NCI-H69 (cell line): ENCODE measurements around the gene B3GALT6.

ENCODE experiments used
- DNase-seq: peaks from one replicate; lab custom pipeline; 2025; lab: John Stamatoyannopoulos, UW

Gene B3GALT6

DNA sequence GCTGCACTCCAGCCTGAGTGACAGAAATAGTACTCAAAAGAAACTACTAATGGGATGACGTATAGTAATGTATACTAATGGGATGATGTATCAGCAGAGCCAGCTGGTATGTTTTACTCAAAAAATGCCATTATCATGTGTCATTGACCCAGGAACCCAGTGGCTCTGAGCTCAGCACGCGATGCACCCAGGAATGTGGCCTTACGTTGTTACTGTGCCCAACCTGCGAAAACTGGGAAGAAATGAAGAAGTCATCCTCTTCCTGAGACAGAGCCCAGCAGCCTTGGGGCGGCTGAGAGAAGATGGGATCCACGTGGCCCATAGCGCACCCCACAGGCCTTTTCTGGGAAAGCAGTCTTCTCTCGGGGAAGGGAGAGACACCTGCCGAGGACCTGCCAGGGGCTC, 32.8 kb downstream of the B3GALT6 start:
- DNase-seq: peak; percentile 15

DNA sequence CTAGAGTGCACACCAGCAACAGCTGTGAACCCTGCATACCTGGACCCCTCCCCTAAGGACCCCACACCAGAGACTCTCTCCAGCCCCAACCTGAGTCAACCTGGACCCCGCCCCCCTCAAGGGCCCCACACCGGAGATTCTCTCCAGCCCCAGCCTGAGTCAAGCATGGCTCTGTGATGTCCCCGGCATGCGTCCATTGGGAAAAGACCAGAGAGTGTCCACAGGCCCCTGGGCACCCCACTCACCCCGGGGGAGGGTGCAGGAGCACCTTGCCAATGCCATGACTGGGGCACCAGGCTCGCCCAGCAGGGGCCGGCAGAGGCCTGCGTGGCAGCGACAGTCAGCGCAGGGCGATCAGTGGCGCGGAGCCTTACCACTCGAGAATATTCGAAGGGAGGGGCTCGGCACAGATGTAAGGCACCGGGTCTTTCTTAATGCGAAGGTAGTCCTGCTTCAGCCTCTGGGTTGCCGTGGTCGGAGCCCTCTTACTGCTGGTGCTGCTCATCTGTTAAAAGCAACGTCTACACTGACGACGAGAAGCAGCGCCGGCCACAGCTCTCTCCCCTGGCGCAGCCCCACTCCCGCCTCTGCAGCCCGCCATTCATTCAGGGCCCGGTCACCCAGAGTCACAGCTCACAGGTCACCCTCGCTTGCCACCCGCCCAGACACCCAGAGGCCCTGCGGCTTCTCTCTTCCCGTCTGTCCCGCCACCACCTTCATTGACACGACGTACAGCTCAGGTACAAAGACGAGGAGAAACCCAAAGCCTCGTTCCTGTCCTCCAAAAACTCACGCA, 35.6 kb downstream of the B3GALT6 start:
- DNase-seq: no peak

DNA sequence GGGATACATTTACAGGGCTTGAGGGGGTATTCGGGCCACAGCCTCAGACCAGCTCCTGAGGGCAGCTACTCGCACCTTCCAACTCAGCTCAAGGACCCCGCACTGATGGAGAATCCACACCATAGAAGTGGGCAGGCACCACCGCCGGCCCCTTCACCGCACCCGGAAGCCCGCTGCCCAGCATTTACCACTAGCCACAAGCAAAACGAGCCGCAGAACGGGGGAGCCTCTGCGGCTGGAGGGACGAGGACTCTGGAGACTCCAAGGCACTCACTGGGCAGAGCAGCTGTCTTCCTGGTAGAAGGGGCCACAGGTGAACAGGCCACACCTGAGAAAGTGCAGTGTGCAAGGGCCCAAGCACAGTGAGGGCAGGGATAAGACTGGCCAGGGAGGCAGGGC, 36.2 kb downstream of the B3GALT6 start:
- DNase-seq: no peak

DNA sequence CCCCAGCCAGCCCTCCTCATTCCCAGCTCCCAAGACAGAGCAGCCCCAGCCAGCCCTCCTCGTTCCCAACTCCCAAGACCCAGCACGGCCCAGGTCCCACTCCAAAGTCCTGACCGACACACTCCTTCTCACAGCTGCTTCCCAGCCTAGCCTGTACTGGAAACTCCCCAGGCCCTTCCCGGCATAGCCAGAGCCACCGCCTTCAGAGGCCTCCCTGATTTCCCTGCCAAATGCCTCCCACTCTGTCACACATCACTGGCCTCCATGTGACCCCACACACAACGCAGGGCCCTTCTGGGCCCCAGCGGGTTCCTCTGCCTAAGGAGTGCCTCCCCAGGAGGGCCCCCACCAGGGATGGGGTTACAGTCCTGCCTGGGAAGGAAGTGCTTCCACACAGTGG, 38.8 kb downstream of the B3GALT6 start:
- DNase-seq: no peak

DNA sequence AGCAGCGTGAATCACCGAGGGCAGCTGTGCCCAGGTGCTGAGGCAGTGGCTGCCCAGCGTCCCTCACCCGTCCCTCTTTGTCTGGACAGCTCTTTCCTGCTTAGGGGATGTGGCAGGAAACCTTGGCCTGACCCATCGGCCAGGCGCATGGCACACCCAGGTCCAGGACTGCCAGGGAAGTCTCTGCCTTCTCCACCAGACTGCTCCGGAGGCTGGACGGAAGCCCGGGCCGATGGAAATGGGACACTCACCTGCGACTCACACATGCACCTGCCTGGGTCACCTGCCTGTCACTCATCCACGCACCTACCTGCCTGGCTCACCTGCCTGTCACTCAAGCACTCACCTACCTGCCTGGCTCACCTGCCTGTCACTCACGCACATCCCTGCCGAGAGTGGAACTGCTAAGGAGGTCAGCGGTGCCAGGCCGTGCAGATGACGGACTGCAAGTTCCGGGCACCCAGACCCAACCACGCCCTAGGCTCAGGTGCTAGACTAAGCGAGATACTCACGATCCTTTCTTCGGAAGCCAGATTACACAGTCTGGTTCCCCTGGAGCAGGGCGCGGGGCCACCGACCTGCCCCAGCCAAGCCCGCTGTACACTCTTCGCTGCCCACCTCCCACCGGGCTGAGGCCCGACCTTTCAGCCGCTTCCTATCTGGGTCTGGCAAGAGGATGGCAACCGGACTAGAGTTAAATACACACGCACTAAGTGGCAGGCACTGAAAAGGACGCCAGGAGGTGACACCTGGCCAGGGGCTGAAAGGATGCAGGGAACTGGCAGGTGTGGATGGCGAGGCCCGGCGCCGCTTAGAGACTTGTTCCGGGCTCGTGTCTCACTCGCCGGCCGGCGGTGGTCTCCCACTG, 40.5 kb downstream of the B3GALT6 start:
- peak; percentile 10 for DNase-seq

DNA sequence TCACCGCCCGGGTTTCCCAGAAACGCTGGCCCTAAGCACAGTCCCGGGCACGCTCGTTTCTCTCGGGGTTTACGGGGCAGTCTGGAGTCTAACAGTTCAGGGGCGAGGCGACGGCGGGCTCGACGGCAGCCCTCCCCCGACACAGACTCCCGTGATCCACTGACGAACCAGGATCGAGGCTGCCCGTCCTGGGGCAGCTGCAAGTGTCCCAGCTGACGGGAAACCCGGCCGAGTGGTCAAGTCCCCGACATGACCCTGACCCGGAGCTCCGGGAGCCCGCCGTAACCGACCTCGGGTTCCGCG, 41.1 kb downstream of the B3GALT6 start:
- no peak for DNase-seq

DNA sequence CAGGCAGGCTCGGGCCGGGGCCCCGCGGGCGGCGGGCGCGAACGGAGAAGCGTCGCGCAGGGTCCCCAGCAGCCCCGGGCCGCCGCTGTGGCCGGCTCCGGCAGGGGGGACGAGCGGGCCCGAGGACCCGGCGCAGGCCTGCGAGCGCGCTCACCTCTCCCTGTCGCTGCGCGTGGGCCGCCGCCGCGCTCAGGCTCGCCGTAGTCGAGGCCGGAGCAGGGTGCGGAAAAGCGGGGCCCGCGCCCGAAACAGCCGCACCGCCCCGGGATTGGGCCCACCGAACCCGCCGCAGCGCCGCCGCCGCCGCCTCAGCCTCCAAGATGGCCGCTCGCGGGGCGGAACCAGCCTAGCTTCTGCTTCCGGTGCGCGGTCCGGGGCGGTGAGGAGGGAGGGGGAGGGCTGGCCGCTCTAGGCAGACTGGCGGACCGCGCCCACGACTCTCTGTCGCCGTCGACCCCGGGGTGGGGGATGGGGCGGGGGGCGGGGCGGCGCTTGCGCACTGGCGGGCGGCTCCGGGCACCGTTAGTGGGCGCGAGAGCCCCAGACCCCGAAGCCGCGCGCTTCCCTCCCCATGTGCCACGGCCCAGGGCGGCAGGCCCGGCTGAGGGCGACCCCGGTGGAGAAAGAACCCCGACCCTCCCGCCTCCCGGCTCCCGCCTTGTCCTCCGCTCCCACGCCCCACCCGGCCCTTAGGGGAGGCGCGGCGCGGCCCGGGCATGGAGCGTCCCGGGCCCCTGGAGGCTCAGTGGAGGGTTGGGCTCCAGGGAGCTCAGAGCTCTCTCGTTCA, 41.7 kb downstream of the B3GALT6 start, which contains the start of gene UBE2J2:
Gene UBE2J2, minus strand, starts transcription at position 343 of the 787 bp plus-strand sequence. CDS start 5,862 bp downstream, outside the sequence.
- DNase-seq: peak; percentile 89

DNA sequence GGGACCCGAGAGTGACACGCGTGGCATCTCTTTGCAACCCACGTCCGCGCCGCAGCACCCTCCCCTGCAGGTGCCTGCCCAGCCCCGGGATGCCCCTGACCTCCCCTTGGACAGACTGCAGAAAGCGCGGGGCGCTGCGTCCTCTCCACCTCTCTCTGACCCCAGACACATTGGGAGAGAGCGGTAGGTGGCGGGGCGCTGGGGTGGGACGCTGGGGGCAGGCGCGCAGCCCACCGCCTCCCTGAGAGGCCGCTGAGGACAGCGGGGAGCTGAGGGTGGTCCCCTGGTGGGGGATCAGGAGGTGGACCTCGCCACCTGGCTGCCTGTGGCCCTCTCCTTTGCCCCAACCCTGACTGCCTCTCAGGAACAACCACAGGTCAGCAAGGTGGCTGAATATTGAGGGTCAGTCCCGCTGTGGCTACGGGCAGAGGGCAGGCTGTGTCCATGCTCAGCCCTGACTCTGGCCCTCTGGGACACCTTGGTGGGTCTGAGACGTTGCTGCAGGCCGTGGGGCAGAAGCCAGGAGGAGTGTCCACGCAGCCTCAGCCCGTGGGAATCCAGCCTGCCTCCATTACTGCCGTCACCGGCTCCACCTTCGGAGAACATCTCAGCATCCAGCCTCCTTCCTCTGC, 42.4 kb downstream of the B3GALT6 start:
- DNase-seq: no peak

DNA sequence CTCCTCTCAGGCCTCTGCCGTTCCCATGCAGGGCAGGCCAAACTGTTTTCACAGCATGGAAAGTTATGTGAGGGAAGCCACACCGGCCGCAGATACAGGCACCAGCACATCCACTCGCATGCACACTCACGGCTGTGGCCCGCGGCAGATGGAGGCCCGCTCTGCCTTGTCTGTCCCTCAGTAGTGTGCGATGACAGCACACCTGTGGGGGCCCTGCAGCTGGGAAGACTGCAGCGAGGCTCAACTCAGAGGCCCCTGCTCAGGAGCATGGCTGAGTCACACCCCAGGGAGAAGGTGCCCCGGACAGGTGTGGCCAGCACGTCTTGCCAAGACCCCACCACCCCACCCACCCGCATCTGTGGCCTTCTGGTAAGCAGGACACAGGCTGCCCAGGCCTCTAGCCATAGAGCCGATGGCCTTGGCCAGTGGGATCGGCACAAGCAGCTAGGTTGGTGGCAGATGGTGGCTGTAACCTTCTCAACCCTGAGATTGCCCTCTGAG, 42.9 kb downstream of the B3GALT6 start:
- DNase-seq: no peak

DNA sequence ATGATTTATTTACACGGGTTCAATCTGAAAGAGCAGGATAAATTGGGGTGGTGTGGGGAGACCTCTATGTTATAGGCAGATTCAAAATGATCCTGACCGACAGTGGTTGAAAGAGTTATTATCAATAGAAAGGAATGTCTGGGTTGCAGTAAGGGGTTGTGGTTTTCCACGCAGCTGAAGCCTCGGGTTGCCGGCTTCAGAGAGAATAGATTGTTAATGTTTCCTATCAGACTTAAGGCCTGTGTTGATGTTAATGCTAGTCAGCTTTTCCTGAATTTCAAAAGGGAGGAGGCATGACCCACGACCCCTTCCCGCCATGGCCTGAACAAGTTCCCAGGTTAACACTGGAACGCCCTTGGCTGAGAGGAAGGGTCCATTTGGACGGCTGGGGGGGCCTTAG, 43.8 kb downstream of the B3GALT6 start:
- DNase-seq: no peak

DNA sequence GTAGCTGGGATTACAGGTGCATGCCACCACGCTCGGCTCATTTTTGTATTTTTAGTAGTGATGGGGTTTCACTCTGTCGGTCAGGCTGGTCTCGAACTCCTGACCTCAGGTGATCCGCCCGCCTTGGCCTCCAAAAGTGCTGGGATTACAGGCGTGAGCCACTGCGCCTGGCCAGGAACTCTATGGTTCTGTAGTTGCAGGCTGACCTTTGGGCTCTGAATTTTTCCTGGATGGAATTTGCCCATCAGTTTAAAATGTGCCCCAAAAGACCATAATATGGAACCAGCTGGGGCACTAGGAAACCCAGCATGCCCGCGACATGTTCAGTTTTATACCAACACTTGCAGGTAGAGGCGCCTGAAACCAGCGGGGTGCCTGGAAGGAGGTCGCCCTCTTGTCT, 46.6 kb downstream of the B3GALT6 start:
- DNase-seq: no peak

DNA sequence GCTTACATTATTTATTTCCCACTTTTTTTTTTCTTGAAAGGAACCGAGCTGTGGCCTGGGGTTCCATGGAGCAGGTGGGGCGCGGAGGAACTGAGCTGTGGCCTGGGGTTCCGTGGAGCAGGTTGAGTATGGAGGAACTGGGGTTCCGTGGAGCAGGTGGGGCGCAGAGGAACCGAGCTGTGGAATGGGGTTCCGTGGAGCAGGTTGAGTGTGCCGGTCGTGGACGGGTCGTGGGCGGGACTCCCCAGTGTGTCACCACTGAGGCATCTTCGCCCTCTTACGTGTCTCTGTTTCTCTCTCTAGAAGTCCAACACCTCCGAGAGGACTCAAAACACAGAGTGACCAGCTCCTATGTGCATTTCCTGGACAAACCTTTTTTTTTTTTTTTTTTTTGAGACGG, 47.0 kb downstream of the B3GALT6 start:
- DNase-seq: no peak

DNA sequence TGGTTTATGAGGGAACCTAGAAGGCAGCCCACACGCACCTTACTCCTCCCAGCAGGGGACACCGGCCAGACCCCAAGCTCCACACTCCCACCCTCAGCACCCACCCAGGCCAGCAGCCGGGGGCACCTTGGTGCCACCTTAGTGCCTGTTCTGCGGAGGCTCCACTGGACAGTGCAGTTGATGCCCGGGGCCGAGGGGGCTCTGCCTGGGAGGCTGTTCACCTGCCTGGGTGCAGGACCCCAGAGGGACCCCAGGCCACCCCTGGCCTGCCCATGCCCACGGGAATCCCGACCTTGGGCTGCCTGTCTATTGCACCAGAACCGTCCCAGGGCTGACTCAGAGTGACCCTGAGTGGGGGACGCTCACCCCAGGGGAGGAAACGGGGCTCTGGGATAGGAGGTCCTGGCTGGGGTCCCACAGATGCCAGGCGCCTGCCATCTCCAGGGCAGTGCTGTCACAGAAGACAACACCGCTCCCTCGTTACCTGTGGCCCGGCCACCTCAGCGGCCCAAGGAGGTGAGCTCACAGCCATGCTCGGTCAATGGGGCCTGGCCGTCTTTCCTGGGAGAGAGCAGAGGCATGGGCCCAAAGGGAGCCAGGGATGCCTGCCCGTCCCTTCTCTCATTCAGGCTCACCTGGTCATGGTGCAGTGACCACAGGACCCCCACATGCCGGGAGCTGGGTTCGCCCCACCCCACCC, 48.9 kb downstream of the B3GALT6 start:
- DNase-seq: no peak

DNA sequence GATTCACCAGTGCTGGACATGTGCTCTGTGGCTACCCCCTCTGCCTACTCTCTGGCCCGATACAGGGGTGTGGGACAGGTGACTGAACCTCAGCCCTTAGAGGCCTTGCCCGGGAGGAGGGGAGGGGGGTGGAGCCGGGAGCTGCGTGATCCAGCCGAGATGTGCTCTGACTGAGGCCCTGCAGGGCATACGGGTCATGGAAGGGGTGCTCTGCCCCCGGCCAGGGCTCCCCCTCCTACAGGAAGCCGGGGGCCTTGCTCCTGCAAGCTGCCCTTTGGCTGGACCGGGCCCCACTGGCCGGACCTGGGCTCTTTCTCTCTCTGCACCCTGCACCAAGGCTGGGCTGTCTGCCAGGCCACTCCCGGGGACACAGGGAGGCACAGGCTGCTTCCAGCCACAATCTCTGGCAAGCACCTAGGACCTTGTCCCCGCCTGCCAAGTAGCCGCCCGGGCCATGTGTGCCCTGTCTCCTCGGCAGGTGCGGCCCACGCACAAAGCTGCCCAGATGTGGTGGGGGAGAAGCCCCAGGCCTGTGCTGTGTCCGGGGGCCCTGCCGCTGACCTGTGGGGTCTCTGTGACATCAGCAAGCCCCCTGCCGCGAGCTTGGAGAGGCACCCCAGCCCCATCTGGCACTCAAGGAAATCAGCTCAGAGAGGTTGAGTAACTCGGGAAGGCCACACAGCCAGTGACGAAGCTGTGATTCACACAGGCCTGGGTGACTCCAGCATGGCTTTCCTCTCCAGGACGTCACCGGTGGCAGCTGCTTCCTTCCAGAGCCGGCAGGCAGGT, 49.7 kb downstream of the B3GALT6 start:
- no peak for DNase-seq

DNA sequence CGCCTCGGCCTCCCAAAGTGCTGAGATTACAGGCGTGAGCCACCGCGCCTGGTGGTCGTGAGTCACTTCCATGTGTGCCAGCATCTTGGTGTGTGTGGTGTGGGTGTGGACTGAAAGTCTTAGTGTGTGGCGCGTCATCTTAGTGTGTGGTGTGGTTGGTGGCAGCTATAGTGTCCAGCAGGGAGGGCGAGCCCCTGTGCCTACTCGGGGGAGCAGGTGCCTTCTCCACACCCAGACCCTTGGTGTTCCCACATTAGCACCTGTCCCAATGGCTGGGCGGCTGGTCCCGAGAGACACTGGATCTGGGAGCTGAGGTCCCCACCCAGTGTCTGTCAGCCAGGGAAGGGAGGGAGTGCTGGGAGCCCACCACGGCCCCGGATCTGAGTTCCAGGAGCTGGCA, 51.0 kb downstream of the B3GALT6 start:
- DNase-seq: no peak

DNA sequence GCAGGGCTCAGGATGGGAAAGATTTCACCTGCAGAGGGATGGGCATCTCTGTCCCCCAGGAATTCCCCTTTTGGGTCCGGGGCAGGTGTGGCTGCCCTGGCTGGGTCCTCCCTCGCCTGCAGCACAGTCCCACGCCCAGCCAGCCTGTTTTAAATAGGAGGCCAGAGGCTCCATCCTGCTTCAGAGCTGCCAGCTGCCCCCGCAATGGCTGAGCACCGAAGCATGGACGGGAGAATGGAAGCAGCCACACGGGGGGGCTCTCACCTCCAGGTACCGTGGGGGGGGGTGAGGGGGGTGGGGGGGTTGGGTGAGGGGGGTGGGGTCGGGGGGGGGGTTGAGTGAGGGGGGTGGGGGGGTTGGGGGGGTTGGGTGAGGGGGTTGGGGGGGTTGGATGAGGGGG, 51.8 kb downstream of the B3GALT6 start:
- peak; percentile 39 for DNase-seq
